ENCODE data around the gene LACC1.

The LACC1 gene

GRCh38 chr13:43942286-43942685 is 62.6 kb downstream of the LACC1 start:
- H3K4me3 Mint-ChIP-seq, result no peak overlapping the region

More at GRCh38 chr13:43942286-43942685, 62.6 kb downstream of the LACC1 start:
- CTCF ChIA-PET, result no interaction called here
- Mint-ChIP-seq H3K9me3 (no peaks in the 10 kb centered on the region), H3K27me3 (peaks cover 4% of the 10 kb centered on the region), H3K4me1 (no peaks in the 10 kb centered on the region), H3K27ac (no peak overlapping the region), H3K36me3 (no peaks in the 10 kb centered on the region)
- DNase-seq, result no peak

Measured in activated naive CD4-positive, alpha-beta T cell treated with anti-CD3 and anti-CD28 coated beads, Interleukin-2, amount 10 ng/mL, durations not matched to agents 7 days and 5 days (primary cell).